HG02763 (cell line): ENCODE measurements around the gene MAP3K2.
"Not testable (repeated sequence)": the region's sequence is repeated elsewhere in the genome, so short reads cannot be mapped to it uniquely, and the experiment has no call there.

Experiments
- ATAC-seq: cut with Tn5 transposase; IDR thresholded peaks from one replicate; pipeline ENCODE4 v1.9.1; 2021; ENCODE audit warnings: mild to moderate bottlenecking, moderate library complexity; ENCODE audit not compliant: unreplicated experiment

Gene MAP3K2

DNA sequence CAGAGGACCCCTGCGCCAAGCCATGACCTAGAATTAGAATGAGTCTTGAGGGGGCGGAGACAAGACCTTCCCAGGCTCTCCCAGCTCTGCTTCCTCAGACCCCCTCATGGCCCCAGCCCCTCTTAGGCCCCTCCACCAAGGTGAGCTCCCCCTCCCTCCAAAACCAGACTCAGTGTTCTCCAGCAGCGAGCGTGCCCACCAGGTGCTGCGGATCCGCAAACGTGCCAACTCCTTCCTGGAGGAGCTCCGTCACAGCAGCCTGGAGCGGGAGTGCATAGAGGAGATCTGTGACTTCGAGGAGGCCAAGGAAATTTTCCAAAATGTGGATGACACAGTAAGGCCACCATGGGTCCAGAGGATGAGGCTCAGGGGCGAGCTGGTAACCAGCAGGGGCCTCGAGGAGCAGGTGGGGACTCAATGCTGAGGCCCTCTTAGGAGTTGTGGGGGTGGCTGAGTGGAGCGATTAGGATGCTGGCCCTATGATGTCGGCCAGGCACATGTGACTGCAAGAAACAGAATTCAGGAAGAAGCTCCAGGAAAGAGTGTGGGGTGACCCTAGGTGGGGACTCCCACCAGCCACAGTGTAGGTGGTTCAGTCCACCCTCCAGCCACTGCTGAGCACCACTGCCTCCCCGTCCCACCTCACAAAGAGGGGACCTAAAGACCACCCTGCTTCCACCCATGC, 33.5 kb upstream of the MAP3K2 start:
- ATAC-seq = no peak

GRCh38 chr2:127420039-127420864, 32.5 kb upstream of the MAP3K2 start:
- no peak for ATAC-seq

DNA sequence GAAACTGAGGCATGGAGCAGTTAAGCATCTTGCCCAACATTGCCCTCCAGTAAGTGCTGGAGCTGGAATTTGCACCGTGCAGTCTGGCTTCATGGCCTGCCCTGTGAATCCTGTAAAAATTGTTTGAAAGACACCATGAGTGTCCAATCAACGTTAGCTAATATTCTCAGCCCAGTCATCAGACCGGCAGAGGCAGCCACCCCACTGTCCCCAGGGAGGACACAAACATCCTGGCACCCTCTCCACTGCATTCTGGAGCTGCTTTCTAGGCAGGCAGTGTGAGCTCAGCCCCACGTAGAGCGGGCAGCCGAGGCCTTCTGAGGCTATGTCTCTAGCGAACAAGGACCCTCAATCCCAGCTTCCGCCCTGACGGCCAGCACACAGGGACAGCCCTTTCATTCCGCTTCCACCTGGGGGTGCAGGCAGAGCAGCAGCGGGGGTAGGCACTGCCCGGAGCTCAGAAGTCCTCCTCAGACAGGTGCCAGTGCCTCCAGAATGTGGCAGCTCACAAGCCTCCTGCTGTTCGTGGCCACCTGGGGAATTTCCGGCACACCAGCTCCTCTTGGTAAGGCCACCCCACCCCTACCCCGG, 31.8 kb upstream of the MAP3K2 start:
- ATAC-seq = no peak

GRCh38 chr2:127419112-127419430, 31.3 kb upstream of the MAP3K2 start:
- ATAC-seq = no peak

DNA sequence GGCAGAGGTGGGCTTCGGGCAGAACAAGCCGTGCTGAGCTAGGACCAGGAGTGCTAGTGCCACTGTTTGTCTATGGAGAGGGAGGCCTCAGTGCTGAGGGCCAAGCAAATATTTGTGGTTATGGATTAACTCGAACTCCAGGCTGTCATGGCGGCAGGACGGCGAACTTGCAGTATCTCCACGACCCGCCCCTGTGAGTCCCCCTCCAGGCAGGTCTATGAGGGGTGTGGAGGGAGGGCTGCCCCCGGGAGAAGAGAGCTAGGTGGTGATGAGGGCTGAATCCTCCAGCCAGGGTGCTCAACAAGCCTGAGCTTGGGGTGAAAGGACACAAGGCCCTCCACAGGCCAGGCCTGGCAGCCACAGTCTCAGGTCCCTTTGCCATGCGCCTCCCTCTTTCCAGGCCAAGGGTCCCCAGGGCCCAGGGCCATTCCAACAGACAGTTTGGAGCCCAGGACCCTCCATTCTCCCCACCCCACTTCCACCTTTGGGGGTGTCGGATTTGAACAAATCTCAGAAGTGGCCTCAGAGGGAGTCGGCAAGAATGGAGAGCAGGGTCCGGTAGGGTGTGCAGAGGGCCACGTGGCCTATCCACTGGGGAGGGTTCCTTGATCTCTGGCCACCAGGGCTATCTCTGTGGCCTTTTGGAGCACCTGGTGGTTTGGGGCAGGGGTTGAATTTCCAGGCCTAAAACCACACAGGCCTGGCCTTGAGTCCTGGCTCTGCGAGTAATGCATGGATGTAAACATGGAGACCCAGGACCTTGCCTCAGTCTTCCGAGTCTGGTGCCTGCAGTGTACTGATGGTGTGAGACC, 30.7 kb upstream of the MAP3K2 start, which contains the start of gene PROC:
PROC (plus strand) TSS at position 128 of the 812 bp plus-strand sequence. CDS start 1,516 bp downstream, outside the sequence.
- no peak for ATAC-seq

DNA sequence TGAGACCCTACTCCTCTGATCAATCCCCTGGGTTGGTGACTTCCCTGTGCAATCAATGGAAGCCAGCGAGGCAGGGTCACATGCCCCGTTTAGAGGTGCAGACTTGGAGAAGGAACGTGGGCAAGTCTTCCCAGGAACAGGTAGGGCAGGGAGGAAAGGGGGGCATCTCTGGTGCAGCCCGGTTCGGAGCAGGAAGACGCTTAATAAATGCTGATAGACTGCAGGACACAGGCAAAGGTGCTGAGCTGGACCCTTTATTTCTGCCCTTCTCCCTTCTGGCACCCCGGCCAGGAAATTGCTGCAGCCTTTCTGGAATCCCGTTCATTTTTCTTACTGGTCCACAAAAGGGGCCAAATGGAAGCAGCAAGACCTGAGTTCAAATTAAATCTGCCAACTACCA, 29.6 kb upstream of the MAP3K2 start:
- no peak for ATAC-seq

GRCh38 chr2:127416506-127417001, 28.8 kb upstream of the MAP3K2 start:
- no peak for ATAC-seq

GRCh38 chr2:127415593-127416505, 28.1 kb upstream of the MAP3K2 start:
- ATAC-seq = peak; percentile 74

DNA sequence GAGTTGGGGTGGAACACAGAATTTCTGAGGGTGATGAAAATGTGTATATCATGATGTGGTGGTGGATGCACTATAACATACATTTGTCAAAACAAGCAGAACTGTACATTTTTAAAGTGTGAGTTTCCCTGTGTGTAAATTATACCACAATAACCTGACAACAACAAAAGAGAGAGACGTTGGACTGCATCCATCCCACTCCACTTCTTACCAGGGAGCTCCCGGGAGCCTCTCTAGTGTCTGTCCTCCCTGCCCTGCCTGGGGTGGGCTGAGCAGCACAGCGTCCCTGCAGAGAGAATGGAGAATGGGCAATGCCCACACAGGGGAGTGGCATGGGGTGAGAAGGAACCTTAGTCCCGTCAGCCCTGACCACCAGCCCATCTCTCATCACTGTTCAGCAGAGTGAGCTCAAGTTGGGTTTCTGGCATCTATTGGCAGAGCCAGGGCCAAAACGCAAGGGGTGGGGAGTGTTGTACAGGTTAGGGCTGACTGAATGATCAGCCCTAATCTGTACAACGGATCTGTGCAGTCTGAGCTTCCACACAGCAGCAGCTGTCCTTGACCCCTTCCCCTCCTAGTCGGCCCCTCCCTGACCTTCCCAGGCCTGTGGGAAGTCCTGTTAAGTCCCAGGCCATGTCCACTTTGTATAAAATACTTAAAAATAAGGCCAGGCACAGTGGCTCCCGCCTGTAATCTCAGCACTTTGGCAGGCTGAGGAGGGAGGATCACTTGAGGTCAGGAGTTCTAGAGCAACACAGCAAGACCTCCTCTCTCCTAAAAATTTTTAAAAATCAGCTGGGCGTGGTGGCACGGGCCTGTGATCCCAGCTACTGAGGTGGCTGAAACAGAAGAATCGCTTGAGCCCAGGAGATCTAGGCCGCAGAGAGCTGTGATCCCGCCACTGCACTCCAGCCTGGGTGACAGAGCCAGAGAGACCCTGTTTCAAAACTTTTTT, 27.1 kb upstream of the MAP3K2 start:
- ATAC-seq = no peak

- no peak for ATAC-seq
These were observed 26.2 kb upstream of the MAP3K2 start for GRCh38 chr2:127413782-127414637.

DNA sequence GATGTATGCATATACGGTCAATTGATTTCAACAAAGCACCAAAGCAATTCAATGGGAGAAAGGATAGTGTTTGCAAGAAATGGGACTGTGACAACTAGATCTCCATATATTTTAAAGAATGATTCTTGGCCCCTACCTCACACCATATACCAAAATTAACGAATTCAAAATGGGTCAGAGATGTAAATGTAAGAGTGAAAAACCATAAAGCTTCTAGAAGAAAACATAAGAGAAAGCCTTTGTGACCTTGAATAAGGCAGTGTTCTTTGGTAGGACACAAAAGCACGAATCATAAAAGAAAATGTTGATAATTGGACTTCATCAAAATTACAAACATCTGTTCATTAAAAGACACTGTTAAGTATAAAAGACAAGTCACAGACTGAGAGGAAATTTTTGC, 25.4 kb upstream of the MAP3K2 start:
- no peak for ATAC-seq

- ATAC-seq = no peak
These were observed 24.0 kb upstream of the MAP3K2 start for GRCh38 chr2:127411653-127412369.

- ATAC-seq = no peak
These were observed 23.3 kb upstream of the MAP3K2 start for GRCh38 chr2:127410871-127411652.

DNA sequence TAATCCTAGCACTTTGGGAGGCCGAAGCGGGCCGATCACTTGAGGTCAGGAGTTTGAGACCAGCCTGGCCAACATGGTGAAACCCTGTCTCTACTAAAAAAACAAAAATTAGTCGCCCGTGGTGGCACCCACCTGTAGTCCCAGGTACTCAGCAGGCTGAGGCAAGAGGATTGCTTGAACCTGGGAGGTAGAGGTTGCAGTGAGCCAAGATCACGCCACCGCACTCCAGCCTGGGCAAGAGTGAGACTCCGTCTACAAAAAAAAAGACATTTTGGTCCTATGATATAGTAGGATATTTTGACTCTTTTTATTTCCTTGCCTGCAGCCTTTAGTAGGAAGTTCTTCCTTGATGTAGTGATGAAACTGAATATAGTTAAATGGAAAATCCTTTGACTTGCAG, 21.9 kb upstream of the MAP3K2 start:
- ATAC-seq = not testable (repeated sequence)

DNA sequence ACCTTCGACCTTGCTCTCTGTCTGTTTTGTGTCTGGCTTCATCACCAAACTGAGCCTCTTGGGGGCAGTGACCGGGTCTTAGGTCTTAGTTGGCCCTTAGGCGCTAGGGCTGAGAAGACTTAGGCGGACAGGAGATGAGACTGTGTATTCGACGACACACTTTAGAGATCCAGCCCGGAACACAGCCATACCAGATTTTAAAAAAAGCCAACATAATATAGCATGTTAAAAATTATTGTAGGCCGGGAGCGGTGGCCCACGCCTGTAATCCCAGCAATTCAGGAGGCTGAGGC, 21.0 kb upstream of the MAP3K2 start:
- ATAC-seq = no peak

- peak; percentile 64 for ATAC-seq
These were observed 20.4 kb upstream of the MAP3K2 start for GRCh38 chr2:127408004-127408806.
